Measurements from ENCODE around the gene RYR1.
A peak's percentile ranks its signal among the peaks of the same experiment; 100 is the strongest.

The RYR1 gene

DNA sequence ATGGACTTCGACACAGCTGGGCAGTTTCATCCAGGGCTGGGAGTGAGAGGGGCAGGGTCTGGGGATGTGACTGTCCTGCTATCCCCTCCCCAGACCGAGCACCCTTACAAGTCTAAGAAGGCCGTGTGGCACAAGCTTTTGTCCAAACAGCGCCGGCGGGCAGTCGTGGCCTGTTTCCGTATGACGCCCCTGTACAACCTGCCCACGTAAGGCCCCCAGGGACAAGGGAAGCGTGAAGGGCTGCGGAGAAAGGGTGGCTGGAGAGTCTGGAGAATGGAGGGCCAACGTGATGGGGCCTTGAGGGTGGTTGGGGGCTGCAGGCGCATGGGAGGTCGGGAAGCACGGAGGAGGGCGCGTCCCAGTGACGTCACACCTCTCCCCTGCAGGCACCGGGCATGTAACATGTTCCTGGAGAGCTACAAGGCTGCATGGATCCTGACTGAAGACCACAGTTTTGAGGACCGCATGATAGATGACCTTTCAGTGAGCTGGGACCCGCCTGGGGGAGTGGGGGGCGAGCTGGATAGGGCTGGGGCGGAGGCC lies 94.8 kb downstream of the RYR1 start:
- H3K27ac ChIP-seq = no peak overlapping the region
- DNase-seq (ENCODE audit: low read depth, low spot score) = no peak

DNA sequence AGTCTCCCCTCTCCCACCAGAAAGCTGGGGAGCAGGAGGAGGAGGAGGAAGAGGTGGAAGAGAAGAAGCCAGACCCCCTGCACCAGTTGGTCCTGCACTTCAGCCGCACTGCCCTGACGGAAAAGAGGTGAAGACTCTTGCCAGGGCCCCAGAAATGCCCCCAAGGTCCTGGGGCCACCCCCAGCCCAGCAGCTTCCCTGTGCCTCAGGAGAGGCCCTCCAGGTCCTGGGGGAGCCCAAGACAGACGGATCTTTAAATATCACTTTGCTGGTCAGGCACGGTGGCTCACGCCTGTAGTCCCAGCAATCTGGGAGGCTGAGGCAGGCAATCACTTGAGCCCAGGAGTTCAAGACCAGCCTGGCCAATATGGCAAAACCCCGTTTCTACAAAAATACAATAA lies 95.4 kb downstream of the RYR1 start:
- no peak overlapping the region for H3K27ac ChIP-seq
- DNase-seq (ENCODE audit: low read depth, low spot score) = no peak

DNA sequence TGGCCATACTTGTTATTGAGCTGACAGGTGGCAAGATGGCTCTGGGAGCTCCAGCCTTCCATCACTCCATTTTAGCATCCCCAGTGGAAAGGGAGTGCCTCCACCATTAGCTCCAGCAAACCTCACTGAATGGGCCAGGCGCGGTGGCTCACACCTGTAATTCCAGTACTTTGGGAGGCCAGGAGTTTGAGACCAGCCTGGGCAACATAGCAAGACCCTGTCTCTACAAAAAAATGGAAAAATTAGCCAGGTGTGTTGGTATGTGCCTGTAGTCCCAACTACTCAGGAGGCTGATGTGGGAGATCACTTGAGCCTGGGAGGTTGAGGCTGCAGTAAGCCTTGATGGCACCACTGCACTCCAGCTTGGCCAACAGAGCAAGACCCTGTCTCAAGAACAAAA lies 98.0 kb downstream of the RYR1 start:
- no peak overlapping the region for H3K27ac ChIP-seq
- no peak for DNase-seq (ENCODE audit: low read depth, low spot score)

GRCh38 chr19:38532939-38533338 lies 99.4 kb downstream of the RYR1 start:
- DNase-seq (ENCODE audit: low read depth, low spot score) = no peak
- no peak overlapping the region for H3K27ac ChIP-seq

GRCh38 chr19:38534574-38534973 lies 101.1 kb downstream of the RYR1 start:
- DNase-seq (ENCODE audit: low read depth, low spot score) = no peak
- H3K27ac ChIP-seq = no peak overlapping the region

DNA sequence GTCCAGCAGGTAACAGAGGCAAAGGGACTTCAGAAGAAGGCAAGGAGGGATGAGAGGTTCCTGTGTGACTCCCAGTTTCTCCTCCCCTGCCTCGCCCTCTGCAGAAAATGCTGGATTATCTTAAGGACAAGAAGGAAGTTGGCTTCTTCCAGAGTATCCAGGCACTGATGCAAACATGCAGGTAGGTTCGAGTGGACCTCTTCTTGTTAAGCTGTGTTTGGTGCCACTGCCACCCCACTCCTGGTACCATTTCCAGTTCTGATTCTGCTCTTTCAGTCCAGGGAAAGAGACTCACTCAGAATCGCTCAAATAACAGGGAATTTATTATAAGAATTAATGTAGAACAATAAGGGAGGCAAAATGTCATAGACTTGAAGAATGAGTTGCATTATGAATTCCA lies 101.7 kb downstream of the RYR1 start:
- no peak for DNase-seq (ENCODE audit: low read depth, low spot score)
- H3K27ac ChIP-seq = no peak overlapping the region

DNA sequence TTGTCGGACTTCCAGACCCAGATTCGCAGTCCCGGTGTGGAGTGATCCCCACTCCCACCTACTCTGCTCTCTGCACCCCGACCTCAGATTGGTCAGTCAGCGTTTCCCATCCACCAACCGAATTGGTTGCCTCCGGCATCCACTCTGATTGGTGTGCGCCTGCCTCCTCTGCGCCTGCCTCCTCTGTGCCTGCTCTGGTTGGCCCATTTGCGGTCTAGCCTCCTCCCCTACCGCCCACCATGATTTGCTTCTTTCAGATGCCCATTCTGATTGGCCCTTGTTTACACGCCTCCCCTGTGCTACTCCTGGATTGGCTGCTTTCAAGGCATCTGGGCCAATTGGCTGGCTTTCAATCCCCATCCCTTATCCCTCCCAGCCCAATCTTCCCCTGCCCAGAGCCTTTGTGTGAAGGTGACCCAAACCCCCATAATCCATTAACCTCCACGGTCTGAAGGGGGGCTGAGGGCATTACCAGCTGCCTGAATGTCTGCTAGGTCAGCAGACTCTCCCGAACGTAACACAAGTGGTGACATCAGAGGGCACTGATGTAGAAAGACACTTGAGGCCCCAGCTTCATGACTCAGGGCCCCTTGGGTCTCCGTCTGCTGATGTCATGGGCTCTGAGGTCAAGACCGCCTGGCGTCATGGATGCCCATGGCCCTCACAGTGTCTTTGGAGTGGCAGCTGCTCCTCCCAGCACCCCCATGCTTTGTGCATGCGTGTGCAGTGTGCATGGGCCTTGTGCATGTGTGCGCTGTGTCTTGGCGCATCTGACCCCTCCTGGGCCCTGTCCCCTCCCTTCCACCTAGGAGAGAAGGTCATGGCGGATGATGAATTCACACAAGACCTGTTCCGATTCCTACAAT lies 103.8 kb downstream of the RYR1 start:
- no peak overlapping the region for H3K27ac ChIP-seq

GRCh38 chr19:38538386-38538785 lies 104.9 kb downstream of the RYR1 start:
- no peak for DNase-seq (ENCODE audit: low read depth, low spot score)
- H3K27ac ChIP-seq = no peak overlapping the region

More for the DNA sequence above, 103.8 kb downstream of the RYR1 start:
- DNase-seq (ENCODE audit: low read depth, low spot score) = no peak

DNA sequence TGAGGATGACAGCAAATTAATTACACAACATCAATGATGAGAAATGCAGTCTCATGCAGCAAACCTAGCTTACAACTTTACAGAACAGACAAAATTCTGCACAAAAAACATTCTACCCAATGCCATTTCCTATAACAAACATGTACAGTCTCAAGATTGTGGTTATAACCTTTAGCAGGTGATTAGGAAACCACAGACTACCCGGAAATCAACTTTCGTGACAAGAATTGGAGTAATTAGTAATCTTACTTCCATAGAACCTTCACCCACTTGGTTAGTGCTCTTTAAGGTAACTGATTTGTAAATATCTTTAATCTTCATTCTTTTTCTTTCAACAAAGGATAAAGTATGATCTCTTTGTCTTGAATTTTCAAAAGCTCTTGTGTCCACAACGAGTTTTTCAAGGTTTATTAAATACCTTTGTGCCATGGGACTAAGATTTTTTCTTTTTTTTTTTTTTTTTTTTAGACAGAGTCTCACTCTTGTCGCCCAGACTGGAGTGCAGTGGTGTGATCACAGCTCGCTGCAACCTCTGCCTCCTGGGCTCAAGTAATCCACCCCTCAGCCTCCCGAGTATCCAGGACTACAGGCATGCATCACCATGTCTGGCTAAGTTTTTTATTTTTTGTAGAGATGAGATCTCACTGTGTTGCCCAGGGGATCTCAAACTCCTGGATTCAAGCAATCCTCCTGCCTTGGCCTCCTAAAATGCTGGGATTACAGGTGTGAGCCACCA lies 105.5 kb downstream of the RYR1 start:
- no peak for DNase-seq (ENCODE audit: low read depth, low spot score)
- no peak overlapping the region for H3K27ac ChIP-seq

GRCh38 chr19:38539751-38540150 lies 106.3 kb downstream of the RYR1 start:
- H3K27ac ChIP-seq = no peak overlapping the region
- no peak for DNase-seq (ENCODE audit: low read depth, low spot score)

DNA sequence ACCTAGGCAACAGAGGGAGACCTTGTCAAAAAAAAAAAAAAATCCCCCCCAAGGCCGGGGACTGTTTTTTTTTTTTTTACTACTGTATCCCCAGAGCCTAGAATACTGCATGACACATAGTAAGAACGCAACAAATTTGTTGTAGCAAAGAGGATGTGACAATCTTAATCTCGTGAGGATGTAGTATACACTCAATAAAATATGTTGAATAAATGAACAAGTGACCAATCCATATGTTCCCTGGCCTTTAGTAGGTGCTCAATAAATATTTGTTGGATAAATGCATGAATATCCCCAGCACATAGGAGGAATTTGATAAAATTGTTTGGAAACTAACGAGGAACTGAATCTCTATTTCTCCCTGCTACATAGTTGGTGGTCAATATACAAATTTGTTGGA lies 108.5 kb downstream of the RYR1 start:
- DNase-seq (ENCODE audit: low read depth, low spot score) = no peak

DNA sequence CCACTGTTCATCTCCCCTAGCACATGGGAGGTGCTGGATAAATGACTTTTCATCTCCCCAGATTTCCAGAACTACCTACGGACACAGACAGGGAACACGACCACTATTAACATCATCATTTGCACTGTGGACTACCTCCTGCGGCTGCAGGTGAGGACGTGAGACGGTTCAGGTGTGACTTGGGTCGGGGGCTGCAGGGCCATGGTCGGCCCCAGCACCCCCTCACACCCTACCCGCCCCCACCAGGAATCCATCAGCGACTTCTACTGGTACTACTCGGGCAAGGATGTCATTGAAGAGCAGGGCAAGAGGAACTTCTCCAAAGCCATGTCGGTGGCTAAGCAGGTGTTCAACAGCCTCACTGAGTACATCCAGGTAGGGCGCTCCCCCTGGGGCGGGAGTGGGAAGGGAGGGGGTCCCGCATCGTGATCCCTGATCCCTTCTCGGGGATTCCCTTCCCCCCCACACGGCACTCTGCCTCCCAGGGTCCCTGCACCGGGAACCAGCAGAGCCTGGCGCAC lies 109.9 kb downstream of the RYR1 start:
- DNase-seq (ENCODE audit: low read depth, low spot score) = no peak
- H3K27ac ChIP-seq = no peak overlapping the region

More for the DNA sequence above, 108.5 kb downstream of the RYR1 start:
- no peak overlapping the region for H3K27ac ChIP-seq

- DNase-seq (ENCODE audit: low read depth, low spot score) = peak; percentile 39
Measured at GRCh38 chr19:38543807-38544568, 110.5 kb downstream of the RYR1 start.

GRCh38 chr19:38544569-38545315 lies 111.3 kb downstream of the RYR1 start:
- no peak for DNase-seq (ENCODE audit: low read depth, low spot score)

More at GRCh38 chr19:38543807-38544568, 110.5 kb downstream of the RYR1 start:
- peak overlapping the region; percentile 56 for H3K27ac ChIP-seq

DNA sequence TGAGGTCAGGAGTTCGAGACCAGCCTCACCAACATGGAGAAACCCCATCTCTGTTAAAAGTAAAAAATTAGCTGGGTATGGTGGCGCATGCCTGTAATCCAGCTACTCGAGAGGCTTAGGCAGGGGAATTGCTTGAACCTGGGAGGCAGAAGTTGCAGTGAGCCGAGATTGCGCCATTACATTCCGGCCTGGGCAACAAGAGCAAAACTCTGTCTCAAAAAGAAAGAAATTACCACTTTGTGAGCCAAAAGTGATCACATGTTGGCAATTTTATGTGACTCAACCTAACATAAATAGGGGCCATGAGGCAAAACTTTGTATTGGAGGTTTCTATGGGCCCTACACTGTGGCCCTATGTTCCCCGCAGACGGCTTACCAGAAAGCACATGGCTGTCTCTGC lies 112.1 kb downstream of the RYR1 start:
- DNase-seq (ENCODE audit: low read depth, low spot score) = no peak
- no peak overlapping the region for H3K27ac ChIP-seq

More at GRCh38 chr19:38544569-38545315, 111.3 kb downstream of the RYR1 start:
- H3K27ac ChIP-seq = peak overlapping the region; percentile 56

DNA sequence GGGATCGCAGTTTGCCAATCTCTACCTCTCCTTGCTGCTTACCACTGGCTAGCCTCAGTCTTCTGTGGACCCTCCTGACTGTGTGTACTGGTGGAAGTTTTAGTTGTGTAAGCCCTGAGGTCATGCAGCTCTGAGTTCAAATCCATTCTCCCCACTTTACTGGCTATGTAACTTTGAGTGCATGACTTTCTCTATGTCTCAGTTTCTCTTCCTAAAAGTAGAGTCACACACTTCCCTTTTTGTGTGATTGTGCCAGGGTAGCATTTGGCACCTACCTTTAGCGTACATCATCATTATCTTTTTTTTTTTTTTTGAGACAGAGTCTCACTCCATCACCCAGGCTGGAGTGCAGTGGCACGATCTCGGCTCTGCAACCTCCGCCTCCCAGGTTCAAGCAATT lies 113.9 kb downstream of the RYR1 start:
- DNase-seq (ENCODE audit: low read depth, low spot score) = no peak
- no peak overlapping the region for H3K27ac ChIP-seq

- DNase-seq (ENCODE audit: low read depth, low spot score) = no peak
- no peak overlapping the region for H3K27ac ChIP-seq
Measured at GRCh38 chr19:38549061-38549460, 115.6 kb downstream of the RYR1 start.

DNA sequence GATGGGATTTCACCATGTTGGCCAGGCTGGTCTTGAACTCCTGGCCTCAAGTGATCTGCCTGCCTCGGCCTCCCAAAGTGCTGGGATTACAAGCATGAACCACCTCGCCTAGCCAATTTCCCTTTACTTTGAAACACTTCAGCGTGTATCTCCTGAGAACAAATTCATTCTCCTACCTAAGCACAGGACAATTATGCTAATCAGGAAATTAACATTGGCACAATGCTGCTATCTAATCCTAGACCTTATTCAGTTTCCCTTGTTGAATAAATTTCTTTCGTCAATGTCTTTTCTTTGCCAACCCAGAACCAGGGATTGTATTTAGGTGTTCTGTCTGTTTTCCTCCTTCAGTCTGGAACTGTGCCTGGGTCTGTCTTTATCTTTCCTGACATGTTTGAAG lies 116.5 kb downstream of the RYR1 start:
- no peak for DNase-seq (ENCODE audit: low read depth, low spot score)
- no peak overlapping the region for H3K27ac ChIP-seq

DNA sequence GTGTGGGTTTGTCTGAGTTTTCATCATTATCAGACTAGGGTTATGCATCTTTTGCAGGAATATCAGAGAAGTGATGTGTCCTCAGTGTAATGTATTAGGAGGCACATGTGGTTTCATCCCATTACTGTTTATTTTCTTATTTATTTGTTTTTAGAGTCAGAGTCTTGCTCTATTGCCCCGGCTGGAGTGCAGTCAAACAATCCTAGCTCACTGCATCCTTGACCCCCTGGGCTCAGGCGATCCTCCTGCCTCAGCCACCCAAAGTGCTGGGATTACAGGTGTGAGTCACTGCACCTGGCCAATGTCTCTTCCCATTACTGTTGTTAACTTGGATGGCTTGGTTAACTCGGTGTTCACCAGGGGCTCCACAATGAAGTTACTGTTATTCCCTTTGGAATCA lies 116.9 kb downstream of the RYR1 start:
- H3K27ac ChIP-seq = no peak overlapping the region
- no peak for DNase-seq (ENCODE audit: low read depth, low spot score)

DNA sequence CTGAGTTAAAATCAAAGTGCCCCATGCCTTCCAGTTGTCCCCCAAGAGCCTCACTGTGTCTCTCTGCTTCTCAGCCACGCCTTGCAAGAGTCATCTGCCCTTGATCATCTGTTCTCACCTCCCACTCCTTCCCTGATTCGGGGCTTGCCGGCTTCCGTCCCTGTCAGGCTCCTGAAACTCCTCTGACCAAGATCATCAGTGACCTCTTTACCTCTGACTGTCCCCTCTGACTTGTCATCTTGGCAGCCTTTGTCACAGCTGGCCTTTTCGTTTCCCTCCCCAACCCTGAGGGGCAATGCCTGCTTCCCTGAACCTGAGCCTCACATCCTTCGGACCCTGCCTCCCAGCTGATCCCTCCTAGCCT lies 117.9 kb downstream of the RYR1 start:
- DNase-seq (ENCODE audit: low read depth, low spot score) = no peak
- no peak overlapping the region for H3K27ac ChIP-seq
